GM12878 (cell line): ENCODE measurements around the gene PISD. TPM values are rescaled to one million over a fixed set of nuclear protein-coding genes. Genes with fewer than 3 reads are reported as not detected.

ENCODE experiments used
- ATAC-seq: fragments of 200-7000 bp; cut with Tn5 transposase; 3 replicates; pipeline ENCODE4 v1.9.1; 2020; ENCODE audit warnings: mild to moderate bottlenecking, moderate library complexity
- BruUV-seq: library from RNA; stranded (reverse); fragments of 400-500 nt; replicated peaks from 2 replicates; lab custom pipeline; 2021; lab: Mats Ljungman, UMichigan
- CTCF ChIA-PET: fragments of 300-600 bp; sonication (Branson Sonifier 250); formaldehyde crosslinking; extraction: SDS; loops from one replicate; lab custom pipeline; 2021; ENCODE audit warnings: inconsistent platforms; lab: Yijun Ruan, JAX
- POLR2A ChIA-PET: fragments of 350-600 bp; formaldehyde crosslinking; extraction: SDS; loops from one replicate; lab custom pipeline; 2021; ENCODE audit warnings: inconsistent platforms; lab: Charles Lee
- RAD21 ChIA-PET: fragments of 300-600 bp; sonication (Branson Sonifier 250); formaldehyde crosslinking; loops from one replicate; lab custom pipeline; 2023; ENCODE audit warnings: antibody characterized with exemption; ENCODE audit not compliant: unreplicated experiment; lab: Charles Lee
- SMC1A ChIA-PET: fragments of 300-600 bp; sonication (Branson Sonifier 250); formaldehyde crosslinking; loops from one replicate; lab custom pipeline; 2023; ENCODE audit not compliant: unreplicated experiment, uncharacterized antibody; lab: Charles Lee
- DNase-seq: peaks from one replicate; pipeline ENCODE4 v3.0.0-alpha.2; 2011; ENCODE audit warnings: low read depth, low spot score
- FAIRE-seq: peaks from 3 replicates; lab custom pipeline; 2011; peaks lifted over from hg19 to GRCh38; lab: Jason Lieb, UNC
- H2AFZ ChIP-seq: 2 replicates; pipeline ENCODE4 v1.6.0; 2011; ENCODE audit warnings: low read depth, low read length, control low read depth; ENCODE audit not compliant: control insufficient read depth
- H3K27ac ChIP-seq: 2 replicates; pipeline ENCODE4 v1.5.1; 2011; ENCODE audit warnings: control low read depth; ENCODE audit not compliant: control insufficient read depth, insufficient read depth
- H3K27me3 ChIP-seq, 2 experiments: replicated peaks in 1 of 2; 2 replicates each; pipeline versions ENCODE4 v1.6.0 to v1.6.1; 2011; ENCODE audit warnings: low read length in 1 of 2; ENCODE audit not compliant: control insufficient read depth in 2 of 2, insufficient read depth in 2 of 2
- H3K36me3 ChIP-seq, 2 experiments: 2 replicates each; pipeline ENCODE4 v1.5.1; 2011; ENCODE audit warnings: low read length in 1 of 2; ENCODE audit not compliant: control insufficient read depth in 2 of 2, insufficient read depth in 2 of 2
- H3K4me1 ChIP-seq: 2 replicates; pipeline ENCODE4 v1.6.1; 2011; ENCODE audit warnings: mild to moderate bottlenecking, low read length, moderate library complexity, mixed read lengths; ENCODE audit not compliant: control insufficient read depth, insufficient read depth
- H3K4me2 ChIP-seq: 2 replicates; pipeline ENCODE4 v1.6.0; 2011; ENCODE audit warnings: control low read depth; ENCODE audit not compliant: control insufficient read depth, insufficient read depth
- H3K4me3 ChIP-seq: fragments of 200-600 bp; sonication (generic); 2 replicates; pipeline ENCODE4 v1.5.1; 2016
- H3K79me2 ChIP-seq: 2 replicates; pipeline ENCODE4 v1.6.0; 2011; ENCODE audit warnings: low read length; ENCODE audit not compliant: control insufficient read depth, insufficient read depth
- H3K9ac ChIP-seq: 2 replicates; pipeline ENCODE4 v1.8.0; 2011; ENCODE audit warnings: low read length, control low read depth, mixed read lengths; ENCODE audit not compliant: control insufficient read depth, insufficient read depth
- H3K9me3 ChIP-seq: replicated peaks from 3 replicates; pipeline ENCODE4 v1.5.1; 2011; ENCODE audit warnings: mild to moderate bottlenecking, low read length; ENCODE audit not compliant: control insufficient read depth, insufficient read depth
- H4K20me1 ChIP-seq: 2 replicates; pipeline ENCODE4 v1.6.0; 2011; ENCODE audit not compliant: control insufficient read depth, insufficient read depth
- CBFB ChIP-seq: IDR thresholded peaks from 2 replicates; pipeline ENCODE4 v1.6.1; 2016; ENCODE audit warnings: antibody characterized with exemption, low read depth
- HDAC6 ChIP-seq: fragments of 200-600 bp; sonication (generic); IDR thresholded peaks from one replicate; pipeline ENCODE4 v1.8.0; 2017; ENCODE audit warnings: antibody characterized with exemption; ENCODE audit not compliant: unreplicated experiment
- IKZF2 ChIP-seq, 2 experiments: fragments of 450-650 bp; IDR thresholded peaks; 2 replicates each; pipeline ENCODE4 v1.6.1; 2017; ENCODE audit warnings: mild to moderate bottlenecking in 2 of 2, moderate library complexity in 2 of 2
- KAT2A ChIP-seq: conservative IDR thresholded peaks from 2 replicates; pipeline ENCODE4 v1.6.1; 2011; ENCODE audit warnings: low read depth, low read length; ENCODE audit not compliant: control insufficient read depth
- MYB ChIP-seq: fragments of 150-350 bp; IDR thresholded peaks from 2 replicates; pipeline ENCODE4 v1.6.1; 2014; ENCODE audit warnings: mild to moderate bottlenecking, low read depth, low read length, borderline replicate concordance
- SUZ12 ChIP-seq: fragments of 200-600 bp; sonication (generic); IDR thresholded peaks from one replicate; pipeline ENCODE4 v1.6.1; 2018; ENCODE audit warnings: antibody characterized with exemption, mild to moderate bottlenecking; ENCODE audit not compliant: unreplicated experiment
- WGBS: methylation state at CpG from one replicate; pipeline ENCODE4 v1.1.6; 2016; ENCODE audit warnings: low lambda C conversion rate; ENCODE audit not compliant: insufficient replicate concordance, insufficient coverage; ENCODE audit errors: missing lambda C conversion rate; 5-methylcytosine and 5-hydroxymethylcytosine counted together
- in situ Hi-C: fragments of 300-500 bp; cut with MboI; formaldehyde crosslinking; loops from 9 replicates; pipeline ENCODE4 v1.14.3; 2018; ENCODE audit warnings: mixed read lengths
- intact Hi-C: fragments of 100-400 bp; cut with micrococcal nuclease; formaldehyde crosslinking; loops from one replicate; pipeline ENCODE4 v1.14.2; 2022; ENCODE audit not compliant: unreplicated experiment
- microRNA-seq: library from miRNA; unstranded; fragments of <30 nt; microRNA quantifications from one replicate; pipeline ENCODE4, GENCODE V29; 2018
- polyA plus RNA-seq, 11 experiments: library from polyadenylated mRNA; depleted of rRNA in 4 of 11; unstranded in 6 of 11; stranded (reverse) in 5 of 11; fragments of >200 nt; fragmentation: Nextera tagmentation in 4 of 11; fragmentation: Illumina TruSeq in 1 of 11; extraction: Ambion mirVana in 4 of 11; extraction: Trizol in 1 of 11; gene quantifications; 1 replicate in 1 of 11; 2 replicates in 10 of 11; pipeline versions ENCODE4 v1.2.1 to v1.2.3, GENCODE V29; 2011 to 2016; ENCODE audit warnings: inconsistent platforms in 2 of 11, missing spikeins in 2 of 11, low read depth in 1 of 11
- total RNA-seq, 4 experiments: library from RNA; depleted of rRNA in 3 of 4; stranded (reverse); fragments of >200 nt in 3 of 4; fragmentation: Illumina TruSeq in 1 of 4; extraction: Trizol in 1 of 4; gene quantifications; 2 replicates each; pipeline versions ENCODE4 v1.2.1 to v1.2.3, GENCODE V29; 2013 to 2021
- TF ChIP-seq, protein P1 (sequence below): IDR thresholded peaks from 2 replicates; pipeline ENCODE4 v1.6.1; 2011; ENCODE audit warnings: low read depth, low read length, improper control_type of control experiment, borderline replicate concordance
- TF ChIP-seq, protein P2 (sequence below): fragments of 450-650 bp; IDR thresholded peaks from 2 replicates; pipeline ENCODE4 v1.6.1; 2016; ENCODE audit warnings: mild to moderate bottlenecking, moderate library complexity, borderline replicate concordance

PISD gene
- total and polyA plus RNA-seq, 10 of the 15 experiments (the other 5 are each of a cell fraction or from before 2014, with no cell fraction given) = 25.8 to 62.7 (median 45.8) TPM

DNA sequence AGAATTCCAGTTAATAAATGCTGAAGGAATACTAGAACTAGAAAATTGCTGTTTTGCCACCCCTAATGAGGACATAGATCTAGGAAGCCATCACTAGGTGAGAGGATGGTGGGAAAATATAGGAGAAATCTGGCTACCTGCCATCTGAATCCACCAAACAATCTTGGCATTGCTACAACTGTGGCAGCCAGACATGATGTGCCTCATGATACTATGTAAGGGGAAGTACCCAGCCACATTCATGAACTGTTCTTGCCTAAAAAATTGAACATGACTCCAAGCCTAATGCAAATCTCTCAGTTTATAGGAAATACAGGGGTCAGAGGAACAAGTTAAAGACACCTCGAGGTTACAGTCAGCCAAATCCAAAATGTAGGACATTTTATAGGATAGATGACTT, 92.9 kb downstream of the PISD start:
- no peak for FAIRE-seq
- H3K9me3 ChIP-seq = no peaks in the 10 kb centered on the region
- ChIA-PET RAD21 (no interaction called here), POLR2A (no interaction called here)
- H3K36me3 ChIP-seq = peaks cover under 1 to 5% of the 10 kb centered on the region in 2 experiments; a peak in 3 of 4 replicates
- DNase-seq = no peak
- no peak overlapping the region for H3K4me2 ChIP-seq
- no peak overlapping the region for H3K4me3 ChIP-seq
- H2AFZ ChIP-seq = no peak overlapping the region
- no peak for ATAC-seq
- no peaks in the 10 kb centered on the region for H4K20me1 ChIP-seq
- 50% methylated on average over 1 of the region's 1 CpG for WGBS
- in situ Hi-C loops = no loop called here
- no peaks in the 10 kb centered on the region for H3K27me3 ChIP-seq
- TF ChIP-seq CBFB (no peak), SUZ12 (no peak), KAT2A (no peak), IKZF2 (IDR thresholded peaks at IDR 0.05) (no peak), HDAC6 (no peak), MYB (no peak)
- TF ChIP-seq, protein P1, sequence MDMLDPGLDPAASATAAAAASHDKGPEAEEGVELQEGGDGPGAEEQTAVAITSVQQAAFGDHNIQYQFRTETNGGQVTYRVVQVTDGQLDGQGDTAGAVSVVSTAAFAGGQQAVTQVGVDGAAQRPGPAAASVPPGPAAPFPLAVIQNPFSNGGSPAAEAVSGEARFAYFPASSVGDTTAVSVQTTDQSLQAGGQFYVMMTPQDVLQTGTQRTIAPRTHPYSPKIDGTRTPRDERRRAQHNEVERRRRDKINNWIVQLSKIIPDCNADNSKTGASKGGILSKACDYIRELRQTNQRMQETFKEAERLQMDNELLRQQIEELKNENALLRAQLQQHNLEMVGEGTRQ = no peak
- TF ChIP-seq, protein P2, sequence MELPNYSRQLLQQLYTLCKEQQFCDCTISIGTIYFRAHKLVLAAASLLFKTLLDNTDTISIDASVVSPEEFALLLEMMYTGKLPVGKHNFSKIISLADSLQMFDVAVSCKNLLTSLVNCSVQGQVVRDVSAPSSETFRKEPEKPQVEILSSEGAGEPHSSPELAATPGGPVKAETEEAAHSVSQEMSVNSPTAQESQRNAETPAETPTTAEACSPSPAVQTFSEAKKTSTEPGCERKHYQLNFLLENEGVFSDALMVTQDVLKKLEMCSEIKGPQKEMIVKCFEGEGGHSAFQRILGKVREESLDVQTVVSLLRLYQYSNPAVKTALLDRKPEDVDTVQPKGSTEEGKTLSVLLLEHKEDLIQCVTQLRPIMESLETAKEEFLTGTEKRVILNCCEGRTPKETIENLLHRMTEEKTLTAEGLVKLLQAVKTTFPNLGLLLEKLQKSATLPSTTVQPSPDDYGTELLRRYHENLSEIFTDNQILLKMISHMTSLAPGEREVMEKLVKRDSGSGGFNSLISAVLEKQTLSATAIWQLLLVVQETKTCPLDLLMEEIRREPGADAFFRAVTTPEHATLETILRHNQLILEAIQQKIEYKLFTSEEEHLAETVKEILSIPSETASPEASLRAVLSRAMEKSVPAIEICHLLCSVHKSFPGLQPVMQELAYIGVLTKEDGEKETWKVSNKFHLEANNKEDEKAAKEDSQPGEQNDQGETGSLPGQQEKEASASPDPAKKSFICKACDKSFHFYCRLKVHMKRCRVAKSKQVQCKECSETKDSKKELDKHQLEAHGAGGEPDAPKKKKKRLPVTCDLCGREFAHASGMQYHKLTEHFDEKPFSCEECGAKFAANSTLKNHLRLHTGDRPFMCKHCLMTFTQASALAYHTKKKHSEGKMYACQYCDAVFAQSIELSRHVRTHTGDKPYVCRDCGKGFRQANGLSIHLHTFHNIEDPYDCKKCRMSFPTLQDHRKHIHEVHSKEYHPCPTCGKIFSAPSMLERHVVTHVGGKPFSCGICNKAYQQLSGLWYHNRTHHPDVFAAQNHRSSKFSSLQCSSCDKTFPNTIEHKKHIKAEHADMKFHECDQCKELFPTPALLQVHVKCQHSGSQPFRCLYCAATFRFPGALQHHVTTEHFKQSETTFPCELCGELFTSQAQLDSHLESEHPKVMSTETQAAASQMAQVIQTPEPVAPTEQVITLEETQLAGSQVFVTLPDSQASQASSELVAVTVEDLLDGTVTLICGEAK = no peak
- TF ChIP-seq, all 136 proteins: peak for 0
- SMC1A ChIA-PET = no interaction called here
- no peak overlapping the region for H3K27ac ChIP-seq
- H3K4me1 ChIP-seq = no peaks in the 10 kb centered on the region
- BruUV-seq = no TSS peak
- H3K9ac ChIP-seq = no peak overlapping the region
- H3K79me2 ChIP-seq = no peaks in the 10 kb centered on the region
- intact Hi-C loops = no loop called here
- CTCF ChIA-PET = interaction anchor here (0.8 to 4.5 kb wide), 4 partner anchors 8 to 224 kb away, joined by 3 to 18 read pairs (median 4); no protein-coding TSS in a partner anchor

Small RNAs within 50 kb of the gene (microRNA-seq; reads per million reads assigned to microRNA genes)
- gene MIR7109 = 0.56 reads per million

Other genes with a start within 250 kb of the PISD start
- gene EIF4ENIF1, start 172.4 kb downstream of the PISD start, total RNA-seq (2014; rRNA removed) = 16.6 and 22.1 TPM in 2 replicates
- 23.2 and 24.9 TPM in 2 replicates for gene EIF4ENIF1, start 172.4 kb downstream of the PISD start, total RNA-seq (2014; rRNA removed; fragmentation: Illumina TruSeq; extraction: Trizol)
- 36.5 and 37.7 TPM in 2 replicates for gene EIF4ENIF1, start 172.4 kb downstream of the PISD start, total RNA-seq (2021)
- gene EIF4ENIF1, start 172.4 kb downstream of the PISD start, polyA plus RNA-seq (2011; rRNA removed) = 32.7 and 39.6 TPM in 2 replicates
- gene EIF4ENIF1, start 172.4 kb downstream of the PISD start, polyA plus RNA-seq (2014; fragmentation: Illumina TruSeq; extraction: Trizol) = 43.7 and 77.9 TPM in 2 replicates
- gene EIF4ENIF1, start 172.4 kb downstream of the PISD start, polyA plus RNA-seq (2014; fragmentation: Nextera tagmentation; extraction: Ambion mirVana) = 1 to 10 TPM; 4.4 to 7.4 TPM
- gene EIF4ENIF1, start 172.4 kb downstream of the PISD start, polyA plus RNA-seq (2014; rRNA removed) = 21.8 and 30.6 TPM in 2 replicates
- gene EIF4ENIF1, start 172.4 kb downstream of the PISD start, polyA plus RNA-seq (2016; fragmentation: Nextera tagmentation; extraction: Ambion mirVana) = 10 to 100 TPM; 19.3 to 25.6 TPM
- gene SFI1, start 165.7 kb downstream of the PISD start, total RNA-seq (2014; rRNA removed) = 39.5 and 42.4 TPM in 2 replicates
- 20.9 and 22.3 TPM in 2 replicates for gene SFI1, start 165.7 kb downstream of the PISD start, total RNA-seq (2014; rRNA removed; fragmentation: Illumina TruSeq; extraction: Trizol)
- gene SFI1, start 165.7 kb downstream of the PISD start, total RNA-seq (2021) = 44.7 and 70.1 TPM in 2 replicates
- 50.4 and 53.7 TPM in 2 replicates for gene SFI1, start 165.7 kb downstream of the PISD start, polyA plus RNA-seq (2011; rRNA removed)
- gene SFI1, start 165.7 kb downstream of the PISD start, polyA plus RNA-seq (2014; fragmentation: Illumina TruSeq; extraction: Trizol) = 12.9 and 23.9 TPM in 2 replicates
- gene SFI1, start 165.7 kb downstream of the PISD start, polyA plus RNA-seq (2014; fragmentation: Nextera tagmentation; extraction: Ambion mirVana) = 1 to 10 TPM; 6.3 to 6.6 TPM
- 54.1 and 66.3 TPM in 2 replicates for gene SFI1, start 165.7 kb downstream of the PISD start, polyA plus RNA-seq (2014; rRNA removed)
- gene SFI1, start 165.7 kb downstream of the PISD start, polyA plus RNA-seq (2016; fragmentation: Nextera tagmentation; extraction: Ambion mirVana) = 10 to 100 TPM; 30.4 to 30.5 TPM
- 14.4 and 14.7 TPM in 2 replicates for gene PRR14L, start 87.9 kb upstream of the PISD start, total RNA-seq (2014; rRNA removed)
- gene PRR14L, start 87.9 kb upstream of the PISD start, total RNA-seq (2014; rRNA removed; fragmentation: Illumina TruSeq; extraction: Trizol) = 26.9 and 27.0 TPM in 2 replicates
- 42.4 and 49.0 TPM in 2 replicates for gene PRR14L, start 87.9 kb upstream of the PISD start, total RNA-seq (2021)
- gene PRR14L, start 87.9 kb upstream of the PISD start, polyA plus RNA-seq (2011; rRNA removed) = 19.3 and 19.5 TPM in 2 replicates
- gene PRR14L, start 87.9 kb upstream of the PISD start, polyA plus RNA-seq (2014; fragmentation: Illumina TruSeq; extraction: Trizol) = 23.3 and 24.8 TPM in 2 replicates
- 10 to 100 TPM in 1 of 2 experiments, 1 to 10 TPM in 1; 4.2 to 12.3 TPM for gene PRR14L, start 87.9 kb upstream of the PISD start, polyA plus RNA-seq (2014; fragmentation: Nextera tagmentation; extraction: Ambion mirVana)
- gene PRR14L, start 87.9 kb upstream of the PISD start, polyA plus RNA-seq (2014; rRNA removed) = 17.0 and 17.2 TPM in 2 replicates
- 10 to 100 TPM; 23.5 to 27.7 TPM for gene PRR14L, start 87.9 kb upstream of the PISD start, polyA plus RNA-seq (2016; fragmentation: Nextera tagmentation; extraction: Ambion mirVana)
- 20.0 and 21.4 TPM in 2 replicates for gene DEPDC5, start 91.8 kb upstream of the PISD start, total RNA-seq (2014; rRNA removed)
- 26.7 and 26.8 TPM in 2 replicates for gene DEPDC5, start 91.8 kb upstream of the PISD start, total RNA-seq (2014; rRNA removed; fragmentation: Illumina TruSeq; extraction: Trizol)
- gene DEPDC5, start 91.8 kb upstream of the PISD start, total RNA-seq (2021) = 28.6 and 38.9 TPM in 2 replicates
- gene DEPDC5, start 91.8 kb upstream of the PISD start, polyA plus RNA-seq (2011; rRNA removed) = 26.5 and 29.0 TPM in 2 replicates
- gene DEPDC5, start 91.8 kb upstream of the PISD start, polyA plus RNA-seq (2014; fragmentation: Illumina TruSeq; extraction: Trizol) = 19.4 and 23.2 TPM in 2 replicates
- 1 to 10 TPM; 3.0 to 6.2 TPM for gene DEPDC5, start 91.8 kb upstream of the PISD start, polyA plus RNA-seq (2014; fragmentation: Nextera tagmentation; extraction: Ambion mirVana)
- gene DEPDC5, start 91.8 kb upstream of the PISD start, polyA plus RNA-seq (2014; rRNA removed) = 22.4 and 24.8 TPM in 2 replicates
- 10 to 100 TPM; 23.1 to 26.9 TPM for gene DEPDC5, start 91.8 kb upstream of the PISD start, polyA plus RNA-seq (2016; fragmentation: Nextera tagmentation; extraction: Ambion mirVana)